Activated CD8-positive, alpha-beta memory T cell treated with anti-CD3 and anti-CD28 coated beads, Interleukin-2, amount 50 U/mL, for 1 hour (primary cell): ENCODE results near the gene CFAP20DC.
"Not testable (repeated sequence)": the region's sequence is repeated elsewhere in the genome, so short reads cannot be mapped to it uniquely, and the experiment has no call there.

ENCODE experiments used
- DNase-seq: peaks from one replicate; pipeline ENCODE4 v3.0.0-alpha.2; 2020; ENCODE audit errors: extremely low read depth

Gene CFAP20DC

DNA sequence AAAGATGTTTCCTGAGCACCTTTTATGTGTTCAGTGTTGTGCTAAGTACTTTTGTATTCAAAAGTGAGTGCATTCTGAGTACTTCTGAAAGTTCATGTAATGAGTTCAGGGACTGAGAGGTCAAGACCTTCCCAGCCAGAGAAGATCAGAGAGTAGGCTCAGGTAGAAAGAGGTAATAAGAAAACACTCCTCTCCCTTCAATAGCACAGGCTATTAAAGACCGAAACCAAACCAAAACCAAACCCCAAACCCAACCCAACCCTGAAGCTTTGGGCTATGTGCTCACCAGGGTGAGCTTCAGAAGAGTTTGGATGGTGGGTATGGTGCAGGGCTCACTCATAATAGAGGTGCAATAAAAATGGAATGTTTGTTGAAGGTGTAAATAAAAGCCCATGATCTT lies 306.5 kb downstream of the CFAP20DC start:
- DNase-seq, result no peak

GRCh38 chr3:58742239-58742638 lies 307.6 kb downstream of the CFAP20DC start:
- DNase-seq, result no peak

DNA sequence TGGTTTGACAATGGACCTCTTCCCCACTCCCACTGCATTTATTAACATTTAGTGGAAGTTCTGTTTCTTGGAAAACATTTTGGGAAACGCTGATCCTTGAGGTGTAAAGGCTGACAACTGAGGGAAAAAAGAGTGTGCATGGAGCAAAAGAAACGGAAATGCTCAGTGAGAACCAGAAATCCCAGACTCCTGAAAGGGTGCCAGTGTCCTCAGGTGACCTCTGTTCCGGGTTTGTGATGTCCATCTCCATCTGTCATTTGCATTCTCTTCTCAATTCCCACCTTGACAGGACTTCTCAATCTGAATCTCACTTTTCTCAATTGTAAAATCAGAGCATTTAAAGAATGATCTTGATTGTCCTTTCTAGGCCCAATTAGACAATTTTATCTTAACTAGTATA lies 312.2 kb downstream of the CFAP20DC start:
- DNase-seq, result no peak

DNA sequence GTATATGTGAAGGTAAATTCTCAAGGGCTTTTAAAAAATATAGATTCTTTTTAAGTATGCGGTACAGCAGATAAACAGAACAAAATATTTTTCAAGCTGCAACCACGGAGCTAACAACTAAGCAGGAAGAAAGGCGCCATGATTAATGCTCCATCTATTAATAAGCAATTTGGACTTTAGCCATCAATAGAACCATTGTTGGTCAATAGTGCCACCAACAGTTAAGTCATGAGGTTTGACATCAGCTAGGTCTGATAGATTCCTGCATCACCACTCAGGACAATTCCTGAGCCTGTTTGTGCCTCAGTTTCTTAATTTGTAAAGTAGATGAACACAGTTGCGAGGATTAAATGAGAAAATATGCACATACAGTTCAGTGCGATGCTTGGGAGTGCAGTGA lies 318.2 kb downstream of the CFAP20DC start:
- DNase-seq, result no peak

DNA sequence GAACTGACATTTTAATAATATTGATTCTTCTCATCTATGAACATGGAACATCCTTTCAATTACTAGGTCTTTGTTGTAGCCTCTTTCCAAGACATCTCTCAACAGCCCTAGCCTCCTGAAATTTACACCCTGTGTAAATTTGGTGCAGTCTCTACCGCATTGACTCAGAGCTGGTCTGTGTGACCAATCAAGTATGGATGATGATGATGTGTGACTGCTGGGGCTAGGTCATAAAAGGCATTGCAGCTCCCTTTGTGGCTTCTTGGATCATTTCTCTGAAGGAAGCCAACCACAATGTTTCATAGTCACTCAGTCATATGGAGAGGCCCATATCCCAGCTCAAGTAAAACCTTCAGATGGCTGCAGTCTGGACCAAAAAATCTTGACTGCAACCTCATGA lies 321.1 kb downstream of the CFAP20DC start:
- DNase-seq, result no peak

DNA sequence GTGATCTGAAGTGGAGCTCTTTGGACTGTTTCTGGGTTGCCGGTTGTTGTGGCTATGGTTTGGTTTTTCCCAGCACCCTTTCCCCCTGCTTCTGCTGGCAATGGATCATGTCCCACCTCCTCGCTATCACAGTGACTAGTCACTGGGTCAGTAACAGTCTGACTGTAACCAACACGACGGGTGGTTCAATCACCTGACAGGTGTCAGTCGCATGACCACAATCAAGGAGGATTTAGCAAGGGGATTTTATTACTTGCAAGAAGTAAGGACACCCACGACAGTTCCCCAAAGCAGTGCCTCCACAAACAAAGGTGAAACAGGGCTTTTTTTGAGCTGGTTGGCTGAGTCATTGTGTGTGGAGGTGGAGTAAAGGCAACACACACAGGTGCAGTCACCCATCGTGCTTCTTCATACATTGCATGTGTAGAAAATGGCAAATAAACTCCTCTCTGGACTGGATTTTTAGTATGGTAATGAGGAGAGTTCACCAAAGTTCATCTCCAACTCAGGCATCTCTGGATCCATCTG lies 324.4 kb downstream of the CFAP20DC start:
- DNase-seq, result no peak

DNA sequence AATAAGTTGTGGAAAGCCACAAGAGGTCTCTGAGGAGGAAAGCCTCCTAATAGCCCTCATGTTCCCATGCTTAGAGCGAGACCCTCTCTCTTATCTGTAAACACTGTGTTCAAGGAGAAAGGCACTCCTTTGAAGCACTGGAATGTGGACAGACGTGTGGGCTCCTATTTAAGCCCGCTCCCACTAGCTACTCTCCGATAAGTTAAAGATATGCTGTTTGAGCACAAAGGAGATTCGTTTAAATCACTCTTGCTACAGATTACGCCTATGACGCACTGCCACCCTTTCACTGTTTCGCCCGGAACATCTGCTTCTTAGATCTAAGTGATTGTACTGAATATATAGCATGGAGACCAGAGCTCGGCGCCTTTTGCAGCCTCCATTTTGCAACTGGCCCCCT lies 325.5 kb downstream of the CFAP20DC start:
- DNase-seq, result no peak

GRCh38 chr3:58723173-58723572 lies 326.7 kb downstream of the CFAP20DC start:
- no peak for DNase-seq

DNA sequence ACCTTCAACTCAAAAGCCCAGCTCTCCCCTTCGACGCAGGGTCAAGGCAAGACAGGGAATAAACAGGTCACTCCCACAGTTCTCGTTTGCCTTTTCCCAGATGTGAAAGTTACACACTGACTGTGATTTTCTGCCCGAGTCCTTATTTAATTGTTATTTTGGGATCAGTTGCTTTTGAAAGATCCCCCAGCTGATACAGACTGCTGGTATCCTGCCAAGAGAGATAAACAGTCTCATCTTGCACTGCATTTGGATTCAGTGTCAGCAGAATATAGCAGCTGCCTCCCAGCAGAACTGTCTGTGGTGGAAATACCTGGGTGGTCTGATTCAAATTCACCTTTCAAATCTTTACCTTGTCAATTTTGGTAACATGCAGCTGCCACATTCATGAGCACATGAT lies 327.3 kb downstream of the CFAP20DC start:
- no peak for DNase-seq

DNA sequence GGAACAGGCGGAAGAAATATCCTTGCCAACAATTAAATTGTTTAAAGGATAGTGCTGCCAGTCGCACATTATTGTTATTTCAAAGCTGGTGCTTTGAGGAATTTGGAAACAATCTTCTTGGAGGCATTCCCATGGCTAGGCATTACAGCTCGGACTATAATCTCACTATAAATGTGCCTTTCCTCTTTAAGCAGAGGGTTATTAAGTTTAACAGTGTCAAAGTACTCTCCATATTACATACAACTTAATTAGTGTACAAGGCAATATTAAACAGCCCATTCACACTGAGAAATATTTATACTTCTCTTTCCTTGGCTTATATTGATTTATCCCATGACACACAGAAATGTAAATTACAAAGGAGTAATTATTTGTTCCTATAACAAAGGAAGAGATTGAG lies 329.3 kb downstream of the CFAP20DC start:
- no peak for DNase-seq

- DNase-seq, result no peak
Observed at GRCh38 chr3:58719684-58720083, 330.1 kb downstream of the CFAP20DC start.

DNA sequence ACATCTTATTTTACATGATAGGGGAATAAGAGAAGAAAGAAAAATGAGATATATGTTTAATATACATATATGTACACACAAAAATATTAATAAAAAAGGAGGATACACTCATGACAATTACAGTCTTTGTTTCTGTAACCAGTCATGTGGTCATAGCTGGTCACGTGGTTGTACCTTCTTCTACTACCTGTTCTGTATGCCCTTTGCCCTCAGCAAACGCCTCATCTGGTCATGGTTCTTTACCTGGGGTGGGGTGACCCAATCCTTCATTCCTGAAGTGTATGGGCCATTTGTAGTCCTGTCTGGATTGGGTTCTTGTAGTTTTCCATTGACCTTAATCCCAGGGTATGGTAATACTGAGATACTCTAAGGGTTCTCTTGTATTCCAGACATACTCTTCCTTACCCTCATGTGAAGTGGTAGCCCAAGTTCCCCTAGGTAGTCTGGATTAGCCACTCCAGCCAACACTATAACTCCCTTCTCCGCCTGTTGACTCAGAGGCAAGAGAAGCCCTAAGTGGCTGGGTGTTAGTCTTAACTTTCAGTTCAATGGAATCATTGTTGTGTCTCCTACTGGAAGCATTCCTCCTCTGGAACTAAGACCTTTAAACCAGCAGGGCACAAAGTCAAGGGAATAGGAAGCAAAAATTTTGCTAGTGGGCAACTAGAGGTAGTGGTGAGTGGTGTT lies 336.0 kb downstream of the CFAP20DC start:
- no peak for DNase-seq

GRCh38 chr3:58711871-58712270 lies 338.0 kb downstream of the CFAP20DC start:
- DNase-seq, result no peak

GRCh38 chr3:58708983-58709382 lies 340.8 kb downstream of the CFAP20DC start:
- not testable (repeated sequence) for DNase-seq

DNA sequence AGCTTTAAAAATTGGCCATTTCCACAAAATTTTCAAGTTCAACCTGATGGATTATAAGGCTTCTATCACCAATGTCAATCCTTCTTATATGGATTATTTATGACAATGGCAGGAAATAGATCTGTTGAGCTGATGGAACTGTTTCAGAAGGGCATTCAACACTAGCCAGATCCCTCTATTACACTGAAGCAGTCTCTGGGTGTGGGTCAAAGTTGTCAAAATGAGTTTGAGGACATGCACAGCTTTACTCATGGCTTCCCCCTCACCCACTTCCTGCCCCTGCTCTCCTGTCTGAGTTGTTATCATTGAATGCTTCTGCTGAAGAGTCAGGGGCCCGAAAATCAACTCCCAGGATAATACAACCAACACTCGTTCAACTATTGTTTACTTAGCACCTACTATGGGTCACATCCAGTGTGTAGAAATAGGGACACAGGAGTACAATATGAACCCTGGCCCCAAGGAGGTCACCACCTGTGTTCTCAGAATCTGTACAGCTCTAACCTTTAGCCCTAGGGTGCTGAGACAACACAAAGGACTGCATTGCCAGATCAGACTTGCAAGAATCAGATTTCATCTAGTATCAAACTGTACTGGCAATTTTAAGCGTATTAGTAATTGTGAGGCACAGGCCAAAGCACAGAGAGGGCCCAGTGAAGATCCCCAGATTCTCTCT lies 341.6 kb downstream of the CFAP20DC start:
- DNase-seq, result no peak

GRCh38 chr3:58707390-58707930 lies 342.4 kb downstream of the CFAP20DC start:
- DNase-seq, result no peak

DNA sequence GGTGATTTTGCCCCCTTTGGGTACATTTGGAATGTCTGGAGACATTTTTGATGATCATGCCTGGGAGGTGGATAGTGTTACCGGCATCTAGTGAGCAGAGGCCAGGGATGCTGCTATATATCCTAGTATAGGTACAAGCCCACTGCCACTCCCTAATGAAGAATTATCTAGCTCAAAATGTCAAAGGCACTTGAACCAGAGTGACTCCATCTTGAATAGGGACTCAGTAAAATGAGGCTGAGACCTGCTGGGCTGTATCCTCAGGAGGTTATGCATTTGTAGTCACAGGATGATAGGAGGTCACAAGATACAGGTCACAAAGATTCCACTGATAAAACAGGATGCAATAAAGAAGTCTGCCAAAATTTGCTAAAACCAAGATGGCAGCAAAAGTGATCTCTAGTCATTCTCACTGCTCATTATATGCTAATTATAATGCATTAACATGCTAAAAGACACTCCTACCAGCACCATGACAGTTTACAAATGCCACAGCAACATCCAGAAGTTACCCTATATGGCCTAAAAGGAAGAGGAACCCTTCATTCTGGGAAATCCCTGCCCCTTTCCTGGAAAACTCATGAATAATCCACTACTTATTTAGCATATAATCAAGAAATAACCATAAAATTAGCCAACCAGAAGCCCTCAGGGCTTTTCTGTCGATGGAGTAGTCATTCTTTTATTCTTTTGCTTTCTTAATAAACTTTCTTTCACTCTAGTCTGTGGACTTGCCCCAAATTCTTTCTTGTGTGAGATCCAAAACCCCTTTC lies 343.2 kb downstream of the CFAP20DC start:
- DNase-seq, result no peak

GRCh38 chr3:58704745-58705144 lies 345.1 kb downstream of the CFAP20DC start:
- DNase-seq, result no peak

DNA sequence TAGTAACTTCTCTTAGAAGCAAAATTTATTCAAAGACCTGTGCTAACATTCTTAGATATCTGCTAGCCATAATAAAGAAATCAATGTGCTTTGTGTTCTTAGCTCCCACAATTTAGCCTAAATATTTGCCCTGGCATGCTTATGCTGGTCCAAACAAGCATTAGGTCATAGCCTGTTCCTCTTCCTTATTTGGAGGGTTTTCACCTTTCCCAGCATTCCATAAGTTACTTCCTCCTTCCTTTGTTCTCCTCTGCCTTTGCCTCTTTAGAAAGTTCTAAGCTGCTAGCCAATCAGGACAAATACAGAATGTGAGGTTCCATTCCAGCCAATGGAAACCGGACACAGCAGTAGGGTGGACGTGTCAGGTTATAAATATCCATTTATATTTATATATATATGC lies 345.5 kb downstream of the CFAP20DC start:
- not testable (repeated sequence) for DNase-seq

- no peak for DNase-seq
Observed at GRCh38 chr3:58698246-58698645, 351.6 kb downstream of the CFAP20DC start.

DNA sequence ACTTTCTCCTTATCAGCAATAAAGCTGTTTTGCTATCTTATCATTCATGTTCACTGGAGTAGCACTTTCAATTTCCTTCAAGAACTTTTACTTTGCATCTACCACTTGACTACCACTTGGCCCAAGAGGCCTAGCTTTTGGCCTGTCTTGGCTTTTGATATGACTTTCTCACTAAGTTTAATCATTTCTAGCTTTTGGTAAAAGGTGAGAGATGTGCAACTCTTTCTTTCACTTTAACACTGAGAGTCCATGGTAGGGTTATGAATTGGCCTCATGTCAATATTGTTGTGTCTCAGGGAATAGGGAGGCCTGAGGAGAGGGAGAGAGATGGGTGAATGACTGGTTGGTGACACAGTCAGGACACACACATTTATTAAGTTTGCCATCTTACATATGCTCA lies 352.3 kb downstream of the CFAP20DC start:
- DNase-seq, result no peak

GRCh38 chr3:58696813-58697212 lies 353.0 kb downstream of the CFAP20DC start:
- not testable (repeated sequence) for DNase-seq
